Endodermal cell (in vitro differentiated cells): ENCODE results near the gene LIMS1. TPM values are rescaled to one million over a fixed set of nuclear protein-coding genes. Genes with fewer than 3 reads are reported as not detected.
"Not testable (repeated sequence)": the region's sequence is repeated elsewhere in the genome, so short reads cannot be mapped to it uniquely, and the experiment has no call there.

Experiments
- DNase-seq: peaks from one replicate; pipeline ENCODE4 v3.0.0-alpha.2; 2017
- H3K27ac ChIP-seq: 2 replicates; pipeline ENCODE4 v1.5.1; 2013; ENCODE audit warnings: mild to moderate bottlenecking, low read depth, low read length, moderate library complexity
- H3K27me3 ChIP-seq: 2 replicates; pipeline ENCODE4 v1.6.1; 2013; ENCODE audit warnings: mild to moderate bottlenecking, low read length, moderate library complexity; ENCODE audit not compliant: insufficient read depth, control insufficient read depth, poor library complexity, severe bottlenecking
- H3K36me3 ChIP-seq: 2 replicates; pipeline ENCODE4 v1.7.0; 2013; ENCODE audit warnings: mild to moderate bottlenecking, low read length, moderate library complexity; ENCODE audit not compliant: control insufficient read depth, insufficient read depth
- H3K4me1 ChIP-seq: one replicate; pipeline ENCODE4 v1.7.0; 2013; ENCODE audit warnings: low read length; ENCODE audit not compliant: control insufficient read depth, insufficient read depth
- H3K4me3 ChIP-seq: 2 replicates; pipeline ENCODE4 v1.5.1; 2013; ENCODE audit warnings: mild to moderate bottlenecking, low read length, moderate library complexity
- H3K9ac ChIP-seq: 2 replicates; pipeline ENCODE4 v1.6.1; 2013; ENCODE audit warnings: mild to moderate bottlenecking, low read length, moderate library complexity; ENCODE audit not compliant: poor library complexity, severe bottlenecking; ENCODE audit errors: extremely low read depth
- H3K9me3 ChIP-seq: 2 replicates; pipeline ENCODE4 v1.6.1; 2013; ENCODE audit warnings: mild to moderate bottlenecking, low read length, moderate library complexity; ENCODE audit not compliant: control insufficient read depth
- H3K27ac Mint-ChIP-seq: 2 replicates; pipeline ENCODE4 v1.8.0; 2020; ENCODE audit warnings: mixed read lengths
- H3K27me3 Mint-ChIP-seq: 2 replicates; pipeline ENCODE4 v1.8.0; 2021; ENCODE audit warnings: mild to moderate bottlenecking, mixed read lengths; ENCODE audit not compliant: insufficient read depth
- H3K36me3 Mint-ChIP-seq: 2 replicates; pipeline ENCODE4 v1.8.0; 2020; ENCODE audit warnings: low read depth, mixed read lengths
- H3K4me1 Mint-ChIP-seq: 2 replicates; pipeline ENCODE4 v1.8.0; 2020; ENCODE audit warnings: mixed read lengths
- H3K4me3 Mint-ChIP-seq: 2 replicates; pipeline ENCODE4 v1.8.0; 2020; ENCODE audit warnings: mild to moderate bottlenecking, moderate library complexity, mixed read lengths
- H3K9me3 Mint-ChIP-seq: 2 replicates; pipeline ENCODE4 v1.8.0; 2020; ENCODE audit warnings: mild to moderate bottlenecking, mixed read lengths
- WGBS, 2 experiments: methylation state at CpG; one replicate each; pipeline versions ENCODE4 v1.1.5 to v1.1.7; 2013; ENCODE audit warnings: missing lambda C conversion rate in 2 of 2, mixed read lengths in 1 of 2; ENCODE audit not compliant: insufficient coverage in 1 of 2, insufficient read length in 1 of 2; 5-methylcytosine and 5-hydroxymethylcytosine counted together
- total RNA-seq, 2 donors: library from RNA; stranded (reverse); fragmentation: NEBNext Ultra II Directional in 1 of 2; extraction: Animal tissue kit (Norgen Biotek cat#: 25700) in 1 of 2; gene quantifications; 2 replicates in 1 of 2; 3 replicates in 1 of 2; pipeline ENCODE4 v1.2.1, GENCODE V29; 2021
- TF ChIP-seq, protein P1 (sequence below): fragments of 200-600 bp; sonication (generic); conservative IDR thresholded peaks from 2 replicates; pipeline ENCODE4 v1.5.0; 2021; ENCODE audit warnings: antibody characterized with exemption, mild to moderate bottlenecking

Gene LIMS1
- total RNA-seq, 2 donors from 2014 or later: 45.9 to 46.6 TPM

DNA sequence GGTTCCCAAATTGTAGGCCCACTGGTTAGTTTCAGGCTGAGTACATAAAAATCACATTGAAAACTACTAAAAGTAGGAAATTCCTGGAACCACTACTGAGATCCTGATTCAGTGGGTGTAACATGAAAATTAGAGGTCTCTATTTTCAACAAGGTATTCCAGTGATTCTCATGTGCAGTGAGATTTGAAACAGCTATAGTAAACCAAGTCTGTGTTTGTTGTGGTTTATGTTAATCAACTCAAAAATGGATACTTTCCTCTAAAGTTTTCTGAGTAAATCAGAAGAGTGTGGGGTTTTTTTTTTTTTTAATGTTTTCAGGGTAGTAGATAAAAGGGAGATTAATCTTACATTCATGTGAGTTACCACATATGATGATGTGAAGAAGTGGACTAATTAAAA, 42.4 kb upstream of the LIMS1 start:
- H3K27me3 ChIP-seq: no peaks in the 10 kb centered on the region
- H3K27me3 Mint-ChIP-seq: no peaks in the 10 kb centered on the region
- H3K4me3 ChIP-seq: no peak overlapping the region
- H3K4me1 Mint-ChIP-seq: peaks cover 5% of the 10 kb centered on the region
- no peaks in the 10 kb centered on the region for H3K9me3 Mint-ChIP-seq
- peaks cover 57% of the 10 kb centered on the region for H3K36me3 Mint-ChIP-seq
- H3K4me1 ChIP-seq: no peaks in the 10 kb centered on the region
- H3K36me3 ChIP-seq: peaks cover 66% of the 10 kb centered on the region
- H3K9me3 ChIP-seq: no peaks in the 10 kb centered on the region
- TF ChIP-seq, protein P1, sequence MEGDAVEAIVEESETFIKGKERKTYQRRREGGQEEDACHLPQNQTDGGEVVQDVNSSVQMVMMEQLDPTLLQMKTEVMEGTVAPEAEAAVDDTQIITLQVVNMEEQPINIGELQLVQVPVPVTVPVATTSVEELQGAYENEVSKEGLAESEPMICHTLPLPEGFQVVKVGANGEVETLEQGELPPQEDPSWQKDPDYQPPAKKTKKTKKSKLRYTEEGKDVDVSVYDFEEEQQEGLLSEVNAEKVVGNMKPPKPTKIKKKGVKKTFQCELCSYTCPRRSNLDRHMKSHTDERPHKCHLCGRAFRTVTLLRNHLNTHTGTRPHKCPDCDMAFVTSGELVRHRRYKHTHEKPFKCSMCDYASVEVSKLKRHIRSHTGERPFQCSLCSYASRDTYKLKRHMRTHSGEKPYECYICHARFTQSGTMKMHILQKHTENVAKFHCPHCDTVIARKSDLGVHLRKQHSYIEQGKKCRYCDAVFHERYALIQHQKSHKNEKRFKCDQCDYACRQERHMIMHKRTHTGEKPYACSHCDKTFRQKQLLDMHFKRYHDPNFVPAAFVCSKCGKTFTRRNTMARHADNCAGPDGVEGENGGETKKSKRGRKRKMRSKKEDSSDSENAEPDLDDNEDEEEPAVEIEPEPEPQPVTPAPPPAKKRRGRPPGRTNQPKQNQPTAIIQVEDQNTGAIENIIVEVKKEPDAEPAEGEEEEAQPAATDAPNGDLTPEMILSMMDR: no peak
- no peak overlapping the region for H3K9ac ChIP-seq
- H3K4me3 Mint-ChIP-seq: no peak overlapping the region
- H3K27ac Mint-ChIP-seq: no peak overlapping the region
- DNase-seq: no peak
- no peak overlapping the region for H3K27ac ChIP-seq

DNA sequence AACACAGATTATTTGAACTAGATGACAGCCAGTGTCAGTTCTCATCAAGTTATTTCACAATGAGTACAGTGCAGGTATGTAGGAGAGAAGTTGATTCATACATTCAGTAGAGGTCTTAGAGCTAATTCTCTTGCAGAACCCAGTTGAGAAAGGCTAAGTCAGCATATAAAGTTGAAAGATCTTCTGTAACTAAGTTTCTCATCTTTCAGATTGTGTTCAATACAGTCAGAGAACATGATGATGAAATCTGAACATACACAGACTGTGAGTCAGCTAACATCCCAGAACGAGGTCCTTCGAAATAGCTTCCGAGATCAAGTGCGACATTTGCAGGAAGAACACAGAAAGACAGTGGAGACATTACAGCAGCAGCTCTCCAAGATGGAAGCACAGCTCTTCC, 41.9 kb upstream of the LIMS1 start:
- Mint-ChIP-seq H3K27ac (no peak overlapping the region), H3K27me3 (no peaks in the 10 kb centered on the region), H3K4me1 (peaks cover 5% of the 10 kb centered on the region), H3K36me3 (peaks cover 55% of the 10 kb centered on the region), H3K4me3 (no peak overlapping the region), H3K9me3 (no peaks in the 10 kb centered on the region)
- Histone ChIP-seq H3K4me3 (no peak overlapping the region), H3K9me3 (no peaks in the 10 kb centered on the region), H3K9ac (no peak overlapping the region), H3K27me3 (no peaks in the 10 kb centered on the region), H3K36me3 (peaks cover 61% of the 10 kb centered on the region), H3K4me1 (no peaks in the 10 kb centered on the region), H3K27ac (no peak overlapping the region)
- DNase-seq: no peak
- WGBS, 2 experiments: 88 to 95% methylated on average over 4 of the region's 4 CpGs
- TF ChIP-seq, protein P1: no peak

DNA sequence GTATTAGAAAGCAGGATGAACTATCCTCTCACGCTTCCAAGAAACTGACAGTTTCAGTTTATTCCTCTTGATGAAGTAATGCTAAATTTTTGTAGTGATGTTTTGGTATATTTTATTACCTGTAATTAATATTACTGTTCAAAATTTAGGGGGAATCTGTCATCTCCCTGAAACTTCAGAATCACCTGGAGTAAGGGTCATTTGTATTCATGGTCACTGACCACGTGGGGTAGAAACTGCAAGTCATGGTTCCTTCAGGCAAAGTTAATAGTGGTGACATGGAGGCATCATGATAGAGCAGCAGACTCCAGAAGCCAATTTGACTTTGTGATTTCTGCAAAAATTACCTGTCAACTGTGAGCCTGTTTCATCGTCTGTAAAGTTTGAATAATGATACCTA, 38.1 kb upstream of the LIMS1 start:
- H3K27ac ChIP-seq, H3K4me1 ChIP-seq, H3K9me3 ChIP-seq, DNase-seq, H3K27me3 Mint-ChIP-seq, H3K4me3 Mint-ChIP-seq, H3K27ac Mint-ChIP-seq, H3K9ac ChIP-seq, H3K27me3 ChIP-seq, H3K4me3 ChIP-seq, H3K9me3 Mint-ChIP-seq, H3K4me1 Mint-ChIP-seq: not testable (repeated sequence)
- H3K36me3 ChIP-seq: peaks cover 30% of the 10 kb centered on the region
- peaks cover 52% of the 10 kb centered on the region for H3K36me3 Mint-ChIP-seq
- 100% methylated on average over 1 of the region's 3 CpGs; no CpG with 5 or more reads in 1 of the 2 experiments for WGBS, 2 experiments

DNA sequence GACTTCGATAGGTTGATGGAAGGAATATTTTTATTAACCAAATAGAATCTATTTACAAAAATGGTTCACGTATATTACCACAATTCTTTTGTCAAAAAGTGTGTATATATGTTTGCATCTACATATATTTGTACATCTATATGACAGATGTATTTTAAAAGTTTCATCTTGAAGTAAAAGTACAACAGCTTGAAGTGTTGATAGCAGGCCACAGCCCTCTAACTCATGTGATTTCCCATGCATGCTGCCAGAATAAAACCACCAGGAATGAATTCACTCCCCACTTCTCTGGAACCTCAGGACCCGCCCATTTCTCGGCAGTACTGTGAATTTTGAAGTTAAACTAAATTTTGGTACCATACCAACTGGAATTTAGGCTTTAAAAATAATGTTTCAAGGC, 26.6 kb upstream of the LIMS1 start:
- H3K36me3 Mint-ChIP-seq: peaks cover 48% of the 10 kb centered on the region
- peaks cover 20% of the 10 kb centered on the region for H3K36me3 ChIP-seq
- H3K27ac ChIP-seq, DNase-seq, H3K4me3 ChIP-seq, H3K4me1 Mint-ChIP-seq, H3K27me3 Mint-ChIP-seq, H3K27ac Mint-ChIP-seq, H3K9ac ChIP-seq, H3K4me1 ChIP-seq, H3K9me3 ChIP-seq, H3K9me3 Mint-ChIP-seq, H3K4me3 Mint-ChIP-seq, H3K27me3 ChIP-seq: not testable (repeated sequence)
- WGBS, 2 experiments: no CpG with 5 or more reads among the region's 4 CpGs

DNA sequence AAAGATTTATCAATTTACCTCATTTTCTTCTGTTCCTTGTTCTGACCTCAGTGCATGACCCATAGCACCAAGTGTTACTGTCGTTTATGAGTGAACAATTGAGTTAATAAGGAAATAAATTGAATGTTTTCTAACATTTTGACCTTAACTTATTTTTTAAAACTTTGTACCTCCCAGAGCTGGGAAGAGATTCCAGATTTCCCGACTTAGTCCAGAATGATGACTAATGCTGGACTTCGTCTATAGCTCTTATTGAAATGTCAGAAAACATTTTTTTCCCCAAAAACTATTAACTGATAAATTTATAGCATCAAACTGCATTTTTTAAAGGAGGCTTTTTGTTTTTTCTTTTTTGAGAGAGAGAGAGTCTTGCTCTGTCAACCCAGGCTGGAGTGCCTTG, 21.8 kb upstream of the LIMS1 start:
- H3K27ac ChIP-seq, H3K27ac Mint-ChIP-seq, H3K9ac ChIP-seq, H3K9me3 Mint-ChIP-seq, H3K4me1 ChIP-seq, H3K36me3 ChIP-seq, H3K27me3 Mint-ChIP-seq, H3K9me3 ChIP-seq, H3K4me3 Mint-ChIP-seq, H3K4me1 Mint-ChIP-seq, H3K27me3 ChIP-seq, H3K4me3 ChIP-seq, DNase-seq: not testable (repeated sequence)
- 91% methylated on average over 2 of the region's 3 CpGs; no CpG with 5 or more reads in 1 of the 2 experiments for WGBS, 2 experiments
- peaks cover 16% of the 10 kb centered on the region for H3K36me3 Mint-ChIP-seq

DNA sequence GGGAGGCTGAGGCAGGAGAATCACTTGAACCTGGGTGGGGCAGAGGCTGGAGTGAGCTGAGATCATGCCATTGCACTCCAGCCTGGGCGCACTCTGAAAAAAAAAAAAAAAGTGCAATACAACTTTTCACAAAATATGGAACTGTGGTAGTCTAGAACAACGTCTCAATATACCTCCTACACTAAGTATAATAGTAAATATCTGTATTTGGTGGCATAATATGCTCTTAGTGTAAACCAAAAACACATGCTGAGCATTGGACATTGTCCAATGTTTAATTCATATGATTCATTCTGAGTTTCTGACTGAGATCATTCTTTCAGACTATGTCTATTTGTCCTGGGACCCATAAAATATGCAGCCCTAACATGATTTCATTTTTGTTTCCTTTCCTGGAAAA, 19.8 kb upstream of the LIMS1 start:
- not testable (repeated sequence) for H3K4me1 ChIP-seq, DNase-seq, H3K36me3 ChIP-seq, H3K4me3 Mint-ChIP-seq, H3K27ac Mint-ChIP-seq, H3K4me3 ChIP-seq, H3K9me3 ChIP-seq, H3K9ac ChIP-seq, H3K27me3 Mint-ChIP-seq, H3K27ac ChIP-seq, H3K27me3 ChIP-seq, H3K4me1 Mint-ChIP-seq
- no CpG with 5 or more reads among the region's 2 CpGs for WGBS, 2 experiments
- peaks cover 13% of the 10 kb centered on the region for H3K9me3 Mint-ChIP-seq
- peaks cover 15% of the 10 kb centered on the region for H3K36me3 Mint-ChIP-seq
